ENCODE measurements around the gene CD151. TPM values are rescaled to one million over a fixed set of nuclear protein-coding genes. Genes with fewer than 3 reads are reported as not detected.

CD151 gene
- total RNA-seq, 1 experiment from 2014 or later = 296 TPM

- no peaks in the 10 kb centered on the region for H3K79me2 ChIP-seq (ENCODE audit: insufficient read depth, low read length)
- no peak overlapping the region for H2AFZ ChIP-seq (ENCODE audit: low read depth, low read length, poor library complexity, severe bottlenecking)
- no peaks in the 10 kb centered on the region for H3K36me3 ChIP-seq (ENCODE audit: control insufficient read depth in 1 of 2, insufficient read depth in 2 of 2, low read length in 2 of 2)
- ChIA-PET RAD21 (ENCODE audit: low non-redundant PET in 1 of 2, low total read pairs in 2 of 2, uncharacterized antibody in 2 of 2, unreplicated experiment in 2 of 2) (no interaction called here), CTCF (no interaction called here), POLR2A (no interaction called here)
- H3K9ac ChIP-seq (ENCODE audit: low read length) = no peak overlapping the region
- H3K9me3 ChIP-seq (ENCODE audit: control insufficient read depth in 1 of 2, insufficient read depth in 1 of 2, low read depth in 1 of 2, low read length in 2 of 2) = no peaks in the 10 kb centered on the region
- H4K20me1 ChIP-seq (ENCODE audit: insufficient read depth) = no peaks in the 10 kb centered on the region
- H3K4me3 ChIP-seq (replicated peaks in 1 of 2; ENCODE audit: low read depth in 1 of 2, low read length in 2 of 2) = no peak overlapping the region
- TF ChIP-seq CTCF (IDR thresholded peaks at IDR 0.05 in 2 of 3, conservative IDR thresholded peaks at IDR 0.05 in 1 of 3; ENCODE audit: borderline replicate concordance in 1 of 3, insufficient read depth in 1 of 3, low read depth in 2 of 3, low read length in 2 of 3) (no peak), CBX3 (IDR thresholded peaks at IDR 0.05; ENCODE audit: low read depth) (no peak), RAD21 (IDR thresholded peaks at IDR 0.05; ENCODE audit: low read depth) (no peak), POLR2A (IDR thresholded peaks at IDR 0.05; ENCODE audit: borderline replicate concordance, extremely low read depth, insufficient read depth, insufficient read length) (no peak)
- no peak overlapping the region for H3K27ac ChIP-seq (ENCODE audit: low read depth, low read length)
- ATAC-seq (no peak), DNase-seq (ENCODE audit: low read depth, low spot score) (no peak)
- no peak overlapping the region for H3K4me2 ChIP-seq (ENCODE audit: low read length)
- BruUV-seq (replicated peaks) = no TSS peak
- no peaks in the 10 kb centered on the region for H3K27me3 ChIP-seq (ENCODE audit: insufficient read depth, low read length)
- H3K4me1 ChIP-seq (ENCODE audit: control insufficient read depth in 1 of 2, insufficient read depth in 2 of 2, low read length in 2 of 2) = peaks cover 0 to 27% of the 10 kb centered on the region in 2 experiments; a peak in 2 of 4 replicates
- H3K9me2 ChIP-seq (ENCODE audit: insufficient read depth) = no peaks in the 10 kb centered on the region
- intact Hi-C loops (cut with micrococcal nuclease) = no loop called here
These were observed 33.0 kb downstream of the CD151 start for GRCh38 chr11:865462-866430.

GRCh38 chr11:866481-866880 is 33.7 kb downstream of the CD151 start:
- H3K36me3 ChIP-seq (ENCODE audit: control insufficient read depth in 1 of 2, insufficient read depth in 2 of 2, low read length in 2 of 2) = no peaks in the 10 kb centered on the region
- H4K20me1 ChIP-seq (ENCODE audit: insufficient read depth) = no peaks in the 10 kb centered on the region
- no peak overlapping the region for H2AFZ ChIP-seq (ENCODE audit: low read depth, low read length, poor library complexity, severe bottlenecking)
- ChIA-PET POLR2A (no interaction called here), CTCF (interaction anchor here (0.6 to 2.0 kb wide), 2 partner anchors 10 to 28 kb away, joined by 4 to 8 read pairs; no protein-coding TSS in a partner anchor), RAD21 (ENCODE audit: low non-redundant PET in 1 of 2, low total read pairs in 2 of 2, uncharacterized antibody in 2 of 2, unreplicated experiment in 2 of 2) (no interaction called here)
- intact Hi-C loops (cut with micrococcal nuclease) = no loop called here
- no peak overlapping the region for H3K9ac ChIP-seq (ENCODE audit: low read length)
- peaks cover 0 to 27% of the 10 kb centered on the region in 2 experiments; a peak in 2 of 4 replicates for H3K4me1 ChIP-seq (ENCODE audit: control insufficient read depth in 1 of 2, insufficient read depth in 2 of 2, low read length in 2 of 2)
- no peaks in the 10 kb centered on the region for H3K9me3 ChIP-seq (ENCODE audit: control insufficient read depth in 1 of 2, insufficient read depth in 1 of 2, low read depth in 1 of 2, low read length in 2 of 2)
- H3K79me2 ChIP-seq (ENCODE audit: insufficient read depth, low read length) = no peaks in the 10 kb centered on the region
- ATAC-seq = no peak
- H3K27ac ChIP-seq (ENCODE audit: low read depth, low read length) = no peak overlapping the region
- H3K27me3 ChIP-seq (ENCODE audit: insufficient read depth, low read length) = no peaks in the 10 kb centered on the region
- H3K4me3 ChIP-seq (replicated peaks in 1 of 2; ENCODE audit: low read depth in 1 of 2, low read length in 2 of 2) = no peak overlapping the region
- no peak for DNase-seq (ENCODE audit: low read depth, low spot score)
- no peak overlapping the region for H3K4me2 ChIP-seq (ENCODE audit: low read length)
- no peaks in the 10 kb centered on the region for H3K9me2 ChIP-seq (ENCODE audit: insufficient read depth)
- no TSS peak for BruUV-seq (replicated peaks)
- TF ChIP-seq CTCF (IDR thresholded peaks at IDR 0.05 in 2 of 3, conservative IDR thresholded peaks at IDR 0.05 in 1 of 3; ENCODE audit: borderline replicate concordance in 1 of 3, insufficient read depth in 1 of 3, low read depth in 2 of 3, low read length in 2 of 3) = no peak
- no peak for TF ChIP-seq ZFX (IDR thresholded peaks at IDR 0.05)
- TF ChIP-seq POLR2A (IDR thresholded peaks at IDR 0.05; ENCODE audit: borderline replicate concordance, extremely low read depth, insufficient read depth, insufficient read length) = no peak
- no peak for TF ChIP-seq ELF1 (IDR thresholded peaks at IDR 0.05; ENCODE audit: borderline replicate concordance, low read depth)
- TF ChIP-seq JUND (IDR thresholded peaks at IDR 0.05) = no peak
- no peak for TF ChIP-seq ZBTB33 (IDR thresholded peaks at IDR 0.05; ENCODE audit: extremely low read depth, insufficient replicate concordance, low read length)
- TF ChIP-seq ZNF274 (IDR thresholded peaks at IDR 0.05; ENCODE audit: low read depth, low read length) = no peak
- TF ChIP-seq EZH2phosphoT487 (IDR thresholded peaks at IDR 0.05; ENCODE audit: borderline replicate concordance) = no peak
- TF ChIP-seq SRF (IDR thresholded peaks at IDR 0.05; ENCODE audit: low read depth) = no peak
- no peak for TF ChIP-seq SP1 (IDR thresholded peaks at IDR 0.05; ENCODE audit: low read depth)
